ENCODE measurements around the gene CAPSL.
"Not testable (repeated sequence)": the region's sequence is repeated elsewhere in the genome, so short reads cannot be mapped to it uniquely, and the experiment has no call there.

Gene CAPSL

GRCh38 chr5:35904443-35905132, 33.8 kb downstream of the CAPSL start:
- no peak for DNase-seq (ENCODE audit: low spot score)

- no peak for DNase-seq (ENCODE audit: low spot score)
These were observed 34.7 kb downstream of the CAPSL start for GRCh38 chr5:35903631-35904203.

- DNase-seq (ENCODE audit: low spot score): no peak
These were observed 36.3 kb downstream of the CAPSL start for GRCh38 chr5:35902046-35902672.

GRCh38 chr5:35900972-35901695, 37.3 kb downstream of the CAPSL start:
- no peak for DNase-seq (ENCODE audit: low spot score)

- no peak for DNase-seq (ENCODE audit: low spot score)
These were observed 38.6 kb downstream of the CAPSL start for GRCh38 chr5:35899800-35900199.

- DNase-seq (ENCODE audit: low spot score): no peak
These were observed 39.3 kb downstream of the CAPSL start for GRCh38 chr5:35898952-35899660.

- DNase-seq (ENCODE audit: low spot score): no peak
These were observed 44.3 kb downstream of the CAPSL start for GRCh38 chr5:35894131-35894530.

GRCh38 chr5:35892799-35893198, 45.6 kb downstream of the CAPSL start:
- DNase-seq (ENCODE audit: low spot score): not testable (repeated sequence)

GRCh38 chr5:35890021-35891020, 48.1 kb downstream of the CAPSL start:
- DNase-seq (ENCODE audit: low spot score): no peak

- DNase-seq (ENCODE audit: low spot score): no peak
These were observed 50.9 kb downstream of the CAPSL start for GRCh38 chr5:35887321-35888100.

GRCh38 chr5:35886381-35886780, 52.0 kb downstream of the CAPSL start:
- DNase-seq (ENCODE audit: low spot score): no peak

GRCh38 chr5:35884773-35885172, 53.6 kb downstream of the CAPSL start:
- DNase-seq (ENCODE audit: low spot score): no peak

GRCh38 chr5:35884191-35884769, 54.1 kb downstream of the CAPSL start:
- DNase-seq (ENCODE audit: low spot score): no peak

- no peak for DNase-seq (ENCODE audit: low spot score)
These were observed 56.7 kb downstream of the CAPSL start for GRCh38 chr5:35881758-35882157.

- DNase-seq (ENCODE audit: low spot score): no peak
These were observed 58.3 kb downstream of the CAPSL start for GRCh38 chr5:35880156-35880555.

- no peak for DNase-seq (ENCODE audit: low spot score)
These were observed 58.8 kb downstream of the CAPSL start for GRCh38 chr5:35879649-35880048.

GRCh38 chr5:35879096-35879495, 59.3 kb downstream of the CAPSL start:
- no peak for DNase-seq (ENCODE audit: low spot score)

- DNase-seq (ENCODE audit: low spot score): no peak
These were observed 60.3 kb downstream of the CAPSL start for GRCh38 chr5:35878079-35878478.

GRCh38 chr5:35877655-35878054, 60.8 kb downstream of the CAPSL start:
- no peak for DNase-seq (ENCODE audit: low spot score)

- no peak for DNase-seq (ENCODE audit: low spot score)
These were observed 61.5 kb downstream of the CAPSL start for GRCh38 chr5:35876922-35877321.

Data from HuH-7 (cell line).